ENCODE measurements around the gene KRT76.

DNA sequence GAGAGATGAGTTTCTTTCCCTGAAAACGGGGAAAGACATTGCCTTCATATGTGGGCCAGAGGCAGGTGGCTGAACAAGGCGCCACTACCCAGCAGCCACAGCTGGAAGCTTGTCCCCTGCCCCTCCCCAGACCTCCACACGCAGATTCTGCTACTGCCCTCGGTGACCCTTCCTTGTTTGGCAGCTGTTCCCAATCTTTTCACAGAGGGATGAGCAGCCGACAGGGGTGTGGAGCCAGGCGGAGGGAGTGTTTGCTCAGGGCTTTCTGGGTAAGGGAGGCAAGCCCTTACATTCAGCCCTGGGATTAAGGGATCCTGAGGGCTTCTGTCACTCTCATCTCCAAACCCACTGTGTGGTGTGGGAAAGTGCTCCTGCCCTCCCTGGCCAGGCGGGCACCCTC lies 41.2 kb upstream of the KRT76 start:
- TF ChIP-seq EZH2 (IDR thresholded peaks at IDR 0.05; ENCODE audit: borderline replicate concordance, insufficient read depth, low read depth, low read length, poor library complexity, severe bottlenecking) = no peak
- TF ChIP-seq, protein P1, sequence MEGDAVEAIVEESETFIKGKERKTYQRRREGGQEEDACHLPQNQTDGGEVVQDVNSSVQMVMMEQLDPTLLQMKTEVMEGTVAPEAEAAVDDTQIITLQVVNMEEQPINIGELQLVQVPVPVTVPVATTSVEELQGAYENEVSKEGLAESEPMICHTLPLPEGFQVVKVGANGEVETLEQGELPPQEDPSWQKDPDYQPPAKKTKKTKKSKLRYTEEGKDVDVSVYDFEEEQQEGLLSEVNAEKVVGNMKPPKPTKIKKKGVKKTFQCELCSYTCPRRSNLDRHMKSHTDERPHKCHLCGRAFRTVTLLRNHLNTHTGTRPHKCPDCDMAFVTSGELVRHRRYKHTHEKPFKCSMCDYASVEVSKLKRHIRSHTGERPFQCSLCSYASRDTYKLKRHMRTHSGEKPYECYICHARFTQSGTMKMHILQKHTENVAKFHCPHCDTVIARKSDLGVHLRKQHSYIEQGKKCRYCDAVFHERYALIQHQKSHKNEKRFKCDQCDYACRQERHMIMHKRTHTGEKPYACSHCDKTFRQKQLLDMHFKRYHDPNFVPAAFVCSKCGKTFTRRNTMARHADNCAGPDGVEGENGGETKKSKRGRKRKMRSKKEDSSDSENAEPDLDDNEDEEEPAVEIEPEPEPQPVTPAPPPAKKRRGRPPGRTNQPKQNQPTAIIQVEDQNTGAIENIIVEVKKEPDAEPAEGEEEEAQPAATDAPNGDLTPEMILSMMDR (IDR thresholded peaks at IDR 0.05) = no peak
